NCI-H510A (cell line): ENCODE data around the gene HEMK1.

ENCODE experiments used
- DNase-seq: peaks from one replicate; lab custom pipeline; 2025; lab: John Stamatoyannopoulos, UW

The HEMK1 gene

GRCh38 chr3:50573566-50574443, 4.5 kb downstream of the HEMK1 start:
- no peak for DNase-seq

GRCh38 chr3:50574444-50574831, 5.1 kb downstream of the HEMK1 start:
- DNase-seq, result no peak

- no peak for DNase-seq
Observed at GRCh38 chr3:50575372-50575771, 6.0 kb downstream of the HEMK1 start.

- no peak for DNase-seq
Observed at GRCh38 chr3:50577348-50577747, 8.0 kb downstream of the HEMK1 start.

GRCh38 chr3:50580683-50581458, 11.5 kb downstream of the HEMK1 start:
- no peak for DNase-seq

GRCh38 chr3:50581459-50581842, 12.1 kb downstream of the HEMK1 start:
- DNase-seq, result no peak

GRCh38 chr3:50582083-50582482, 12.8 kb downstream of the HEMK1 start:
- DNase-seq, result no peak

GRCh38 chr3:50583897-50584296, 14.6 kb downstream of the HEMK1 start:
- DNase-seq, result no peak

- no peak for DNase-seq
Observed at GRCh38 chr3:50584391-50584790, 15.1 kb downstream of the HEMK1 start.

GRCh38 chr3:50585919-50586762, 16.8 kb downstream of the HEMK1 start:
- no peak for DNase-seq

GRCh38 chr3:50586763-50587070, 17.4 kb downstream of the HEMK1 start:
- no peak for DNase-seq

- no peak for DNase-seq
Observed at GRCh38 chr3:50587373-50587772, 18.1 kb downstream of the HEMK1 start.

- no peak for DNase-seq
Observed at GRCh38 chr3:50587806-50588758, 18.8 kb downstream of the HEMK1 start.

- no peak for DNase-seq
Observed at GRCh38 chr3:50588759-50589433, 19.6 kb downstream of the HEMK1 start.

- no peak for DNase-seq
Observed at GRCh38 chr3:50591196-50591741, 21.9 kb downstream of the HEMK1 start.

GRCh38 chr3:50592568-50592967, 23.2 kb downstream of the HEMK1 start:
- no peak for DNase-seq

GRCh38 chr3:50594253-50594785, 25.0 kb downstream of the HEMK1 start:
- DNase-seq, result no peak

GRCh38 chr3:50599115-50599715, 29.9 kb downstream of the HEMK1 start:
- no peak for DNase-seq

- DNase-seq, result no peak
Observed at GRCh38 chr3:50599716-50600118, 30.4 kb downstream of the HEMK1 start.
